Measurements from ENCODE around the gene CERS2.

DNA sequence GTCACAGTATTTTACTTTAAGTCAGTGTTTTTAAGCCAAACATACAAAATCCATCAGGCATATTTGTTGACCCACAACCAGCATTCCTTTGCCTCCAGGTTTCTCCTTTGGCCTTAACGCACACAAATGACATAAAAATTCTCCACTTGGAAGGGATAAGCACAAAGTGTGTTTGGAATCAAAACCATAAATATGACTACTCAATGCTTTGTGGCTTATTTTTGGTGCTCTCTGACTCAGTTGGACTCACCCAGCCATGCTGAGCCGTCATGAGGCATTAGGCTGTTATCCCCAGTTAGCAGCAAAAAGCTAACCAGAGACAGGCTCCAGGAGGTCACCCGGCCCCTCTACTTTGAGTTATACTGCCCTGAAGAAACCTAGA is 34.6 kb upstream of the CERS2 start:
- TF ChIP-seq, protein P1, sequence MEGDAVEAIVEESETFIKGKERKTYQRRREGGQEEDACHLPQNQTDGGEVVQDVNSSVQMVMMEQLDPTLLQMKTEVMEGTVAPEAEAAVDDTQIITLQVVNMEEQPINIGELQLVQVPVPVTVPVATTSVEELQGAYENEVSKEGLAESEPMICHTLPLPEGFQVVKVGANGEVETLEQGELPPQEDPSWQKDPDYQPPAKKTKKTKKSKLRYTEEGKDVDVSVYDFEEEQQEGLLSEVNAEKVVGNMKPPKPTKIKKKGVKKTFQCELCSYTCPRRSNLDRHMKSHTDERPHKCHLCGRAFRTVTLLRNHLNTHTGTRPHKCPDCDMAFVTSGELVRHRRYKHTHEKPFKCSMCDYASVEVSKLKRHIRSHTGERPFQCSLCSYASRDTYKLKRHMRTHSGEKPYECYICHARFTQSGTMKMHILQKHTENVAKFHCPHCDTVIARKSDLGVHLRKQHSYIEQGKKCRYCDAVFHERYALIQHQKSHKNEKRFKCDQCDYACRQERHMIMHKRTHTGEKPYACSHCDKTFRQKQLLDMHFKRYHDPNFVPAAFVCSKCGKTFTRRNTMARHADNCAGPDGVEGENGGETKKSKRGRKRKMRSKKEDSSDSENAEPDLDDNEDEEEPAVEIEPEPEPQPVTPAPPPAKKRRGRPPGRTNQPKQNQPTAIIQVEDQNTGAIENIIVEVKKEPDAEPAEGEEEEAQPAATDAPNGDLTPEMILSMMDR (conservative IDR thresholded peaks at IDR 0.05 in 1 of 2, IDR thresholded peaks at IDR 0.05 in 1 of 2; ENCODE audit: extremely low read depth in 1 of 2, insufficient read depth in 1 of 2, low read depth in 1 of 2, low read length in 2 of 2): no peak
- TF ChIP-seq EZH2 (IDR thresholded peaks at IDR 0.05; ENCODE audit: borderline replicate concordance, low read length): no peak

All from mammary epithelial cell (primary cell).